ENCODE measurements around the gene PRPS2.

DNA sequence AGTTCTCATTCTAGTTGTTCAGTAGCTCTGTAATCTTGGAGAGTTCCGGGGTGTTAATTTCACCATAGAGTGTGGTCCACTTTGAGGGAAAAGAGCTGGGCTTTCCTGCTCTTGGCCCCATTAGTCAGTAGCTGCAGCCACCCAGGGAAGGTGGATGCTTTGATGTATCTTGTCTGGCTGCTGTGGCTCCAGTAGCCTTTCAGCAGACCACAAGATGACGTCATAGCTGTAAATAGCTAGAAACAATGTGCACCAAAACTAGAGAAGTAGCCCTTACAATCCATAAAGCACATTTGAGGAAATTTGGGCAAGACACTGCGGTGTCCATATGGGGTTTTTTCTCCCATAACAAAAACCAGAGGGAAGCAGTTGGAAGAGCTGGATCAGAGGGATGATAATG is 32.9 kb upstream of the PRPS2 start:
- TF ChIP-seq, protein P1, sequence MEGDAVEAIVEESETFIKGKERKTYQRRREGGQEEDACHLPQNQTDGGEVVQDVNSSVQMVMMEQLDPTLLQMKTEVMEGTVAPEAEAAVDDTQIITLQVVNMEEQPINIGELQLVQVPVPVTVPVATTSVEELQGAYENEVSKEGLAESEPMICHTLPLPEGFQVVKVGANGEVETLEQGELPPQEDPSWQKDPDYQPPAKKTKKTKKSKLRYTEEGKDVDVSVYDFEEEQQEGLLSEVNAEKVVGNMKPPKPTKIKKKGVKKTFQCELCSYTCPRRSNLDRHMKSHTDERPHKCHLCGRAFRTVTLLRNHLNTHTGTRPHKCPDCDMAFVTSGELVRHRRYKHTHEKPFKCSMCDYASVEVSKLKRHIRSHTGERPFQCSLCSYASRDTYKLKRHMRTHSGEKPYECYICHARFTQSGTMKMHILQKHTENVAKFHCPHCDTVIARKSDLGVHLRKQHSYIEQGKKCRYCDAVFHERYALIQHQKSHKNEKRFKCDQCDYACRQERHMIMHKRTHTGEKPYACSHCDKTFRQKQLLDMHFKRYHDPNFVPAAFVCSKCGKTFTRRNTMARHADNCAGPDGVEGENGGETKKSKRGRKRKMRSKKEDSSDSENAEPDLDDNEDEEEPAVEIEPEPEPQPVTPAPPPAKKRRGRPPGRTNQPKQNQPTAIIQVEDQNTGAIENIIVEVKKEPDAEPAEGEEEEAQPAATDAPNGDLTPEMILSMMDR (IDR thresholded peaks at IDR 0.05; ENCODE audit: borderline replicate concordance, extremely low read depth, low read length, poor library complexity, severe bottlenecking): no peak
- no peak for TF ChIP-seq EZH2 (IDR thresholded peaks at IDR 0.05; ENCODE audit: borderline replicate concordance, low read depth, low read length, severe bottlenecking)

All from DND-41 (cell line).